Gastroesophageal sphincter (tissue), 4 donors: ENCODE results near the gene STAM. TPM values are rescaled to one million over a fixed set of nuclear protein-coding genes. Genes with fewer than 3 reads are reported as not detected.

ENCODE experiments used
- ATAC-seq: fragments of 150-250 bp; one replicate; pipeline ENCODE4 v1.9.1; 2016; ENCODE audit warnings: mild to moderate bottlenecking, moderate library complexity
- H3K27ac ChIP-seq, 4 donors: fragments of 200-600 bp; sonication (generic) in 3 of 4; 1 replicate in 3 of 4; 2 replicates in 1 of 4; pipeline ENCODE4 v1.5.1; 2016 to 2019
- H3K27me3 ChIP-seq: fragments of 200-600 bp; sonication (generic); one replicate; pipeline ENCODE4 v1.5.1; 2019
- H3K36me3 ChIP-seq, 2 donors: fragments of 200-600 bp; sonication (generic); one replicate each; pipeline ENCODE4 v1.5.1; 2019; ENCODE audit warnings: control low read depth in 1 of 2
- H3K4me1 ChIP-seq, 3 donors: fragments of 200-600 bp; sonication (generic); 1 replicate in 2 of 3; 2 replicates in 1 of 3; pipeline ENCODE4 v1.5.1; 2016 to 2019; ENCODE audit warnings: control low read depth in 2 of 3
- H3K4me3 ChIP-seq, 2 donors: fragments of 200-600 bp; sonication (generic); one replicate each; pipeline ENCODE4 v1.5.1; 2019; ENCODE audit warnings: mild to moderate bottlenecking in 1 of 2, moderate library complexity in 1 of 2
- H3K9me3 ChIP-seq, 3 donors: fragments of 200-600 bp; sonication (generic); one replicate each; pipeline ENCODE4 v1.5.1; 2017 to 2019; ENCODE audit warnings: control low read depth in 2 of 3
- EP300 ChIP-seq: sonication (generic); formaldehyde crosslinking; IDR thresholded peaks from one replicate; pipeline ENCODE4 v1.6.1; 2017; ENCODE audit warnings: antibody characterized with exemption, mild to moderate bottlenecking
- POLR2A ChIP-seq, 2 donors: fragments of 450-650 bp; IDR thresholded peaks; one replicate each; pipeline ENCODE4 v1.6.1; 2017; ENCODE audit warnings: antibody characterized with exemption in 2 of 2, mild to moderate bottlenecking in 2 of 2, moderate library complexity in 1 of 2
- POLR2AphosphoS5 ChIP-seq: sonication (generic); formaldehyde crosslinking; IDR thresholded peaks from one replicate; pipeline ENCODE4 v1.6.1; 2017; ENCODE audit warnings: antibody characterized with exemption
- WGBS, 2 donors: methylation state at CpG; one replicate each; pipeline ENCODE4 v1.1.5; 2018; ENCODE audit warnings: low coverage in 1 of 2; 5-methylcytosine and 5-hydroxymethylcytosine counted together
- total RNA-seq, 4 donors: library from RNA; depleted of rRNA; stranded (reverse); fragments of >200 nt; gene quantifications; one replicate each; pipeline ENCODE4 v1.1.0, GENCODE V29; 2016
- TF ChIP-seq, protein P1 (sequence below), 4 experiments: fragments of 200-600 bp in 2 of 4; fragments of 450-650 bp in 2 of 4; sonication (generic) in 1 of 4; IDR thresholded peaks; one replicate each; pipeline ENCODE4 v1.5.1; 2017 to 2019; ENCODE audit warnings: antibody characterized with exemption in 4 of 4, mild to moderate bottlenecking in 2 of 4, moderate library complexity in 2 of 4

The STAM gene
- total RNA-seq, 4 donors from 2014 or later: 14.9 to 192 (median 19.2) TPM

- Histone ChIP-seq H3K27me3 (no peaks in the 10 kb centered on the region), H3K36me3 (peaks cover 0 to 20% of the 10 kb centered on the region in 2 donors), H3K4me3 (no peak overlapping the region), H3K9me3 (no peaks in the 10 kb centered on the region), H3K4me1 (peaks cover 0 to 6% (median 0%) of the 10 kb centered on the region in 3 donors), H3K27ac (no peak overlapping the region)
- no peak for ATAC-seq
- TF ChIP-seq POLR2AphosphoS5 (no peak), EP300 (no peak), POLR2A (IDR thresholded peaks at IDR 0.05) (no peak)
- TF ChIP-seq, protein P1, sequence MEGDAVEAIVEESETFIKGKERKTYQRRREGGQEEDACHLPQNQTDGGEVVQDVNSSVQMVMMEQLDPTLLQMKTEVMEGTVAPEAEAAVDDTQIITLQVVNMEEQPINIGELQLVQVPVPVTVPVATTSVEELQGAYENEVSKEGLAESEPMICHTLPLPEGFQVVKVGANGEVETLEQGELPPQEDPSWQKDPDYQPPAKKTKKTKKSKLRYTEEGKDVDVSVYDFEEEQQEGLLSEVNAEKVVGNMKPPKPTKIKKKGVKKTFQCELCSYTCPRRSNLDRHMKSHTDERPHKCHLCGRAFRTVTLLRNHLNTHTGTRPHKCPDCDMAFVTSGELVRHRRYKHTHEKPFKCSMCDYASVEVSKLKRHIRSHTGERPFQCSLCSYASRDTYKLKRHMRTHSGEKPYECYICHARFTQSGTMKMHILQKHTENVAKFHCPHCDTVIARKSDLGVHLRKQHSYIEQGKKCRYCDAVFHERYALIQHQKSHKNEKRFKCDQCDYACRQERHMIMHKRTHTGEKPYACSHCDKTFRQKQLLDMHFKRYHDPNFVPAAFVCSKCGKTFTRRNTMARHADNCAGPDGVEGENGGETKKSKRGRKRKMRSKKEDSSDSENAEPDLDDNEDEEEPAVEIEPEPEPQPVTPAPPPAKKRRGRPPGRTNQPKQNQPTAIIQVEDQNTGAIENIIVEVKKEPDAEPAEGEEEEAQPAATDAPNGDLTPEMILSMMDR (IDR thresholded peaks at IDR 0.05): no peak
- WGBS, 2 donors: 91 to 100% methylated on average over 7 to 10 of the region's 15 CpGs
Observed at GRCh38 chr10:17687117-17687831, 43.3 kb downstream of the STAM start.

DNA sequence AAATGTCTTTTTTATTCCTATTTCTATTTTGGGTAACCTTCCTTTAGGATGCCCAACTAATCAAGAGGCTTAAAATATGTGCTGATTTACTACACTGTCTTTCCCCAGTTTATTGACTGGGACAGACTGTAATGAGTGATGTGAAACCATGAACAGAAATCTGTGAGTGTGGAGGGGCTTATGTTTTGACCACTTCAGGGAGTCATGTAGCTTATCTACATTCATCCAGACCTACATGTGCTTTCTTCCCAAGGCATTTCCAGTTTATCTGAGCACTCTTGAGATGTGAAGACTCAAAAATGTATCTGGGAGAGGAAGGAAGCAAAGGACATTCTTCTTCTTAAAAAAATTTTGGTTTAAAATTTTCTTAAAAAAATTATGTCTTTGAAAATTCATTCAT, 45.2 kb downstream of the STAM start:
- no peak for TF ChIP-seq POLR2AphosphoS5

GRCh38 chr10:17693009-17693408, 49.1 kb downstream of the STAM start:
- Histone ChIP-seq H3K27me3 (no peaks in the 10 kb centered on the region), H3K4me3 (no peak overlapping the region), H3K9me3 (no peaks in the 10 kb centered on the region), H3K27ac (no peak overlapping the region), H3K4me1 (no peaks in the 10 kb centered on the region), H3K36me3 (peaks cover 0 to 54% of the 10 kb centered on the region in 2 donors)
- ATAC-seq: no peak
- TF ChIP-seq, protein P1 (IDR thresholded peaks at IDR 0.05): no peak
- TF ChIP-seq POLR2AphosphoS5: no peak
- no peak for TF ChIP-seq POLR2A (IDR thresholded peaks at IDR 0.05)
- TF ChIP-seq EP300: no peak
- WGBS, 2 donors: 86 to 95% methylated on average over 1 of the region's 1 CpG

More for the DNA sequence above, 45.2 kb downstream of the STAM start:
- no peaks in the 10 kb centered on the region for H3K4me1 ChIP-seq
- peaks cover 0 to 32% of the 10 kb centered on the region in 2 donors for H3K36me3 ChIP-seq
- H3K27me3 ChIP-seq: no peaks in the 10 kb centered on the region
- H3K27ac ChIP-seq: no peak overlapping the region
- no peaks in the 10 kb centered on the region for H3K9me3 ChIP-seq
- no peak for ATAC-seq
- H3K4me3 ChIP-seq: no peak overlapping the region

DNA sequence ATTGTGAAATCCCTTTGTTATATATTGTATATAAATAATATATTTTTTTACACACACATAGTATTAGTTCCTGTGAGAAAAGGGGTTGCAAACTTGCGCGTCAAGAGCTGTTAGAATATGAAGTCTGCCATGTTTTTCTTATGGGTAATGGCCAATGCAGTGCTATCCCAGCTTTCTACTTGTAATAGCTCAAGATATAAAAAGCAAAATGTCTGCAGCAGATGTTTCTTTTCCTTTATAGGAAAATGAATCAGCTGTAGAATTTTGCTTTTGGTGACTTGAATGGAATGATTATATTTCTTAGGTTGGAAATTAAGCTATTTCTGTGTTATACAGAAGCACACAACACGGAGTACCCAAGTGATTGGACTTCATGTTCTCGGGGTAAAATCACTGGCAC, 54.7 kb downstream of the STAM start:
- TF ChIP-seq EP300 (no peak), POLR2A (IDR thresholded peaks at IDR 0.05) (no peak), POLR2AphosphoS5 (no peak)
- TF ChIP-seq, protein P1 (IDR thresholded peaks at IDR 0.05): no peak
- Histone ChIP-seq H3K36me3 (peaks cover 0 to 62% of the 10 kb centered on the region in 2 donors), H3K9me3 (no peaks in the 10 kb centered on the region), H3K27ac (no peak overlapping the region), H3K4me1 (no peaks in the 10 kb centered on the region), H3K4me3 (no peak overlapping the region), H3K27me3 (no peaks in the 10 kb centered on the region)
- no peak for ATAC-seq
- 80 to 89% methylated on average over 4 of the region's 4 CpGs for WGBS, 2 donors

DNA sequence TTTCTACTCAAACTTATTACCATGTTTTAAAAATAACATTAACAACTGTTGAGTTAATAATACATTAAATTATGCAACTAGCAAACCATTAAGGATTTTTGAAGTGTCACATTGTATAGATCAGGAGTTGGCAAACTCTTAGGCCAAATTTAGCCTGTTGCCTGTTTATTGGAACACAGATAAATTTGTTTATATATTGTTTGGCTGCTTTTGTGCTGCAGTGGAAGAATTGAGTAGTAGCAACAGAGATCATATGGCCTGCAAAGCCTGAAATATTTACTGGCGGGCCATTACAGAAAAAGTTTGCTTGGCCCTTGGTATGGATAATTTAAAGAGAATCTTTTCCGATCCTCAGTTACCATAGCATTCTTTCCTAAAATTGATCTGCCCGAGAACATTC, 57.4 kb downstream of the STAM start:
- Histone ChIP-seq H3K9me3 (no peaks in the 10 kb centered on the region), H3K36me3 (peaks cover 0 to 70% of the 10 kb centered on the region in 2 donors), H3K4me3 (no peak overlapping the region), H3K4me1 (no peaks in the 10 kb centered on the region), H3K27ac (no peak overlapping the region), H3K27me3 (no peaks in the 10 kb centered on the region)
- TF ChIP-seq, protein P1 (IDR thresholded peaks at IDR 0.05): no peak
- TF ChIP-seq POLR2A (IDR thresholded peaks at IDR 0.05) (no peak), EP300 (no peak), POLR2AphosphoS5 (no peak)
- WGBS, 2 donors: 90 to 94% methylated on average over 2 to 3 of the region's 3 CpGs
- ATAC-seq: no peak
